Kidney (tissue), 14 donors: ENCODE data around the gene RALGAPB. TPM values are rescaled to one million over a fixed set of nuclear protein-coding genes. Genes with fewer than 3 reads are reported as not detected.

ENCODE experiments used
- DNase-seq, 5 donors: peaks; one replicate each; pipeline ENCODE4 v3.0.0-alpha.2; 2013 to 2020
- FAIRE-seq: peaks from 2 replicates; lab custom pipeline; 2012; peaks lifted over from hg19 to GRCh38; lab: Jason Lieb, UNC
- H3K27ac ChIP-seq, 2 donors: one replicate each; pipeline ENCODE4 v1.7.0; 2013; ENCODE audit warnings: low read depth in 2 of 2, low read length in 2 of 2, inconsistent platforms in 1 of 2
- H3K27me3 ChIP-seq: one replicate; pipeline ENCODE4 v1.7.1; 2013; ENCODE audit warnings: low read length, inconsistent platforms; ENCODE audit not compliant: control insufficient read depth, insufficient read depth
- H3K36me3 ChIP-seq, 3 donors: one replicate each; pipeline versions ENCODE4 v1.7.0 to v1.7.1; 2013; ENCODE audit warnings: low read length in 3 of 3, control low read depth in 1 of 3, inconsistent platforms in 1 of 3; ENCODE audit not compliant: insufficient read depth in 3 of 3, control insufficient read depth in 2 of 3
- H3K4me1 ChIP-seq, 3 donors: one replicate each; pipeline versions ENCODE4 v1.7.0 to v1.7.1; 2013; ENCODE audit warnings: low read length in 3 of 3, inconsistent platforms in 1 of 3, low read depth in 1 of 3; ENCODE audit not compliant: control insufficient read depth in 2 of 3, insufficient read depth in 2 of 3
- H3K4me3 ChIP-seq, 3 donors: one replicate each; pipeline versions ENCODE4 v1.7.0 to v1.8.1; 2013; ENCODE audit warnings: low read length in 3 of 3, control low read depth in 1 of 3, inconsistent platforms in 1 of 3
- H3K9ac ChIP-seq, 3 donors: one replicate each; pipeline versions ENCODE4 v1.7.0 to v1.7.1; 2013; ENCODE audit warnings: low read length in 3 of 3, control low read depth in 1 of 3, inconsistent platforms in 1 of 3
- H3K9me3 ChIP-seq, 3 donors: one replicate each; pipeline versions ENCODE4 v1.7.0 to v1.7.1; 2013; ENCODE audit warnings: low read length in 3 of 3, control low read depth in 1 of 3, inconsistent platforms in 1 of 3; ENCODE audit not compliant: control insufficient read depth in 2 of 3, insufficient read depth in 1 of 3
- CTCF ChIP-seq: IDR thresholded peaks from 3 replicates; pipeline ENCODE4 v1.5.1; 2012; ENCODE audit warnings: mild to moderate bottlenecking, moderate library complexity, borderline replicate concordance; ENCODE audit not compliant: insufficient read depth; ENCODE audit errors: extremely low read depth
- intact Hi-C: fragments of 100-400 bp; cut with DNase I; formaldehyde crosslinking; loops from one replicate; pipeline ENCODE4 v1.11.1; 2022
- polyA plus RNA-seq: library from polyadenylated mRNA; stranded (reverse); fragments of 350-450 nt; fragmentation: Illumina TruSeq; extraction: RNeasy Lipid Tissue Mini Kit (QIAGEN cat#74804); gene quantifications from one replicate; pipeline ENCODE4 v1.2.3, GENCODE V29; 2014; ENCODE audit warnings: low read depth, low replicate concordance; ENCODE audit not compliant: insufficient read depth
- total RNA-seq: library from RNA; stranded (reverse); fragmentation: NEBNext Ultra II Directional; extraction: Animal tissue kit (Norgen Biotek cat#: 25700); gene quantifications from one replicate; pipeline ENCODE4 v1.2.1, GENCODE V29; 2021
- donor health status: control.
- donor health status: control.
- donor health status: control.
- donor health status: control.
- donor health status: control.
- donor health status: DM: yes; HTN: yes; CAD: no.
- donor health status: Normal renal cell carcinoma (clear cell type).

RALGAPB gene
- total and polyA plus RNA-seq, 2 donors from 2014 or later: 9.4 to 43.3 TPM

GRCh38 chr20:38586181-38586525 is 113.5 kb downstream of the RALGAPB start:
- DNase-seq: no peak
- TF ChIP-seq CTCF: no peak
- peaks cover 0 to 6% (median 0%) of the 10 kb centered on the region in 3 donors for H3K4me1 ChIP-seq
- intact Hi-C loops: no loop called here
- no peak overlapping the region for H3K27ac ChIP-seq
- no peak overlapping the region for H3K9ac ChIP-seq
- no peak overlapping the region for H3K4me3 ChIP-seq
- no peaks in the 10 kb centered on the region for H3K36me3 ChIP-seq
- H3K27me3 ChIP-seq: no peaks in the 10 kb centered on the region
- FAIRE-seq: no peak
- H3K9me3 ChIP-seq: no peaks in the 10 kb centered on the region

GRCh38 chr20:38588303-38588702 is 115.7 kb downstream of the RALGAPB start:
- intact Hi-C loops: no loop called here
- H3K9ac ChIP-seq: no peak overlapping the region
- no peak for TF ChIP-seq CTCF
- FAIRE-seq: no peak
- peaks cover 0 to 6% (median 0%) of the 10 kb centered on the region in 3 donors for H3K4me1 ChIP-seq
- H3K4me3 ChIP-seq: no peak overlapping the region
- no peak for DNase-seq
- no peaks in the 10 kb centered on the region for H3K36me3 ChIP-seq
- no peaks in the 10 kb centered on the region for H3K27me3 ChIP-seq
- H3K27ac ChIP-seq: no peak overlapping the region
- no peaks in the 10 kb centered on the region for H3K9me3 ChIP-seq

DNA sequence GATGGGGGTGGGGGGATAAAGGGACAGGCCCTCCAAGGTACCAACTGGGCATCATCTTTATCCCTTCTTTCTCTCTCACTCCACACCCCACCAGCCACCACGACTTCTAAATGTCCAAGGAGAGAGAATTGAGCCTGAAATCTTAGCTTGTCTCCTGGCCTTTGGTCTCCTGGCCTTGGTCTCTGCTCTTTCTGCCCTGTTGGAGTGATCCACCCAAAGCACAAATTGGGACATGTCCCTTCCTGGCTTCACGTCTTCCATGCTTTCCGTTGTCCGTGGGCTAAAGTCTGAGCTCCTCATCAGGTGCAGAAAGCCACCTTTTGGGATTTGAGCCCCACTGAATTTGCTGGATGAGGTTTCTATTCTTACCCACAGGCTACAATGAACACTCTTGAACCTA is 116.7 kb downstream of the RALGAPB start:
- Histone ChIP-seq H3K27ac (no peak overlapping the region), H3K4me3 (no peak overlapping the region), H3K9me3 (no peaks in the 10 kb centered on the region), H3K9ac (no peak overlapping the region), H3K4me1 (peaks cover 0 to 6% (median 0%) of the 10 kb centered on the region in 3 donors), H3K36me3 (no peaks in the 10 kb centered on the region), H3K27me3 (no peaks in the 10 kb centered on the region)
- intact Hi-C loops: no loop called here
- TF ChIP-seq CTCF: no peak
- FAIRE-seq: no peak
- DNase-seq: no peak
